Panc1 (cell line): ENCODE results near the gene RBM10. TPM values are rescaled to one million over a fixed set of nuclear protein-coding genes. Genes with fewer than 3 reads are reported as not detected.

Experiments used
- ATAC-seq: fragments of 200-7000 bp; cut with Tn5 transposase; 2 replicates; pipeline ENCODE4 v1.9.1; 2020; ENCODE audit warnings: mild to moderate bottlenecking, moderate library complexity
- BruUV-seq: library from RNA; stranded (reverse); fragments of 400-500 nt; replicated peaks from 2 replicates; lab custom pipeline; 2021; lab: Mats Ljungman, UMichigan
- CTCF ChIA-PET: fragments of 300-600 bp; sonication (Branson Sonifier 250); formaldehyde crosslinking; loops from one replicate; lab custom pipeline; 2022; ENCODE audit warnings: antibody characterized with exemption; lab: Charles Lee
- POLR2A ChIA-PET: fragments of 300-600 bp; sonication (Branson Sonifier 250); formaldehyde crosslinking; loops from one replicate; lab custom pipeline; 2022; ENCODE audit warnings: antibody characterized with exemption; lab: Charles Lee
- DNase-seq: peaks from one replicate; pipeline ENCODE4 v3.0.0-alpha.2; 2010; ENCODE audit warnings: low read depth, low spot score
- H3K27ac ChIP-seq: 2 replicates; pipeline ENCODE4 v1.5.1; 2011; ENCODE audit warnings: mild to moderate bottlenecking, low read length, inconsistent platforms
- H3K27me3 ChIP-seq: fragments of 200-500 bp; sonication (Bioruptor generic); 2 replicates; pipeline ENCODE4 v1.6.0; 2014; ENCODE audit warnings: low read length, inconsistent platforms; ENCODE audit not compliant: control insufficient read depth, insufficient read depth
- H3K36me3 ChIP-seq: fragments of 200-500 bp; sonication (Bioruptor generic); 2 replicates; pipeline ENCODE4 v1.5.1; 2014; ENCODE audit warnings: inconsistent platforms, mild to moderate bottlenecking, low read length, moderate library complexity; ENCODE audit not compliant: control insufficient read depth, insufficient read depth
- H3K4me1 ChIP-seq: 2 replicates; pipeline ENCODE4 v1.5.1; 2011; ENCODE audit warnings: inconsistent platforms, mild to moderate bottlenecking, low read length, moderate library complexity; ENCODE audit not compliant: control insufficient read depth, insufficient read depth
- H3K4me3 ChIP-seq, 2 experiments: 2 replicates each; pipeline ENCODE4 v1.5.1; 2011 to 2012; ENCODE audit warnings: low read depth in 2 of 2, low read length in 2 of 2, mild to moderate bottlenecking in 2 of 2, inconsistent platforms in 1 of 2, moderate library complexity in 1 of 2
- H3K9me3 ChIP-seq: fragments of 200-500 bp; sonication (Bioruptor generic); 2 replicates; pipeline ENCODE4 v1.5.1; 2014; ENCODE audit warnings: low read depth, mild to moderate bottlenecking, inconsistent platforms, low read length, moderate library complexity; ENCODE audit not compliant: control insufficient read depth, insufficient read depth
- POLR2AphosphoS5 ChIP-seq: IDR thresholded peaks from 2 replicates; pipeline ENCODE4 v1.6.1; 2012; ENCODE audit warnings: mild to moderate bottlenecking, low read depth, low read length, moderate library complexity
- SIN3A ChIP-seq: IDR thresholded peaks from 2 replicates; pipeline ENCODE4 v1.6.1; 2012; ENCODE audit warnings: low read depth, mild to moderate bottlenecking, low read length, moderate library complexity, borderline replicate concordance; ENCODE audit not compliant: insufficient read depth
- TCF7L2 ChIP-seq: IDR thresholded peaks from 2 replicates; pipeline ENCODE4 v1.6.1; 2011; ENCODE audit warnings: mild to moderate bottlenecking, low read depth, low read length, inconsistent platforms
- in situ Hi-C: cut with HindIII; loops from 2 replicates; pipeline ENCODE4 v1.10.0; 2016; ENCODE audit warnings: low sequenced_read_pairs, low pct_unique_long_range_greater_than_20kb
- intact Hi-C: fragments of 100-400 bp; cut with micrococcal nuclease; formaldehyde crosslinking; loops from one replicate; pipeline ENCODE4 v1.10.0; 2022; ENCODE audit not compliant: unreplicated experiment
- total RNA-seq: library from RNA; stranded (reverse); gene quantifications from one replicate; pipeline ENCODE4 v1.2.1, GENCODE V29; 2021; ENCODE audit not compliant: unreplicated experiment
- TF ChIP-seq, protein P1 (sequence below), 2 experiments: IDR thresholded peaks; 2 replicates each; pipeline ENCODE4 v1.6.1; 2011 to 2012; ENCODE audit warnings: low read depth in 2 of 2, control low read depth in 1 of 2, low read length in 1 of 2, mild to moderate bottlenecking in 1 of 2, moderate library complexity in 1 of 2; ENCODE audit not compliant: insufficient read depth in 1 of 2
- TF ChIP-seq, protein P2 (sequence below): fragments of 450-650 bp; IDR thresholded peaks from 2 replicates; pipeline ENCODE4 v1.5.1; 2017; ENCODE audit warnings: mild to moderate bottlenecking

Gene RBM10
- total RNA-seq, 1 experiment from 2014 or later = 47.1 TPM

DNA sequence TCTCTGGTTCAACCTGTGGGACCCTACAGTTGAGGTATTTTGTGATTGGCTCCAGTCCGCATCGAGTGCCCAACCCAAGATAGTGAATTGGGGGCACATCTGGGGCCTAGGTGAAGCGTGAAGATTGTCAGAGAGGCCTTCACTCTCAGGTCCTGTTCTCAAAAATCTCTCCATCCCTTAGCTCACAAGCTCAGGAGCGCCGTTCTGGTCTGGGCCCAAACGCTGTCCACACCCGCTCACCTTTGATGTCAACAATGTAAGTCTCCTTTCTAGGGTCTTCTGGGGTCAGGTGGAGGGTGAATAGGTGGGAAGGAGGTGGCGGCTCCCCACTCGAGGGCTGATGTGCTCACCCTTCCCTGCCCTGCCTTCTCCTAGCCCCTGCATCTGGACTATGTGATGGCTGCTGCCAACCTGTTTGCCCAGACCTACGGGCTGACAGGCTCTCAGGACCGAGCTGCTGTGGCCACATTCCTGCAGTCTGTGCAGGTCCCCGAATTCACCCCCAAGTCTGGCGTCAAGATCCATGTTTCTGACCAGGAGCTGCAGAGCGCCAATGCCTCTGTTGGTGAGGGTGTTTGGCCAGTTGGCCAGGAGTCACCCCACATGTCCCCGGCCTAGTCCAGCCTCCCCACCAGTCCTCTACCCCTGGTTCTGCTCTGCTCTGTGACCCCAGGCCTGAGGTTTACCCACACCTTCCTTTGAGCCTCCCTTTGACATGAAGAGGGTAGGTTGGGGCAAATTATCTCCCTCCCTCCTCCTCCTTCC lies 65.8 kb downstream of the RBM10 start:
- no peak for ATAC-seq
- intact Hi-C loops (no loop called here), in situ Hi-C loops (no loop called here)
- H3K36me3 ChIP-seq = peaks cover 19% of the 10 kb centered on the region
- CTCF ChIA-PET = no interaction called here
- no peaks in the 10 kb centered on the region for H3K27me3 ChIP-seq
- DNase-seq = no peak
- H3K9me3 ChIP-seq = no peaks in the 10 kb centered on the region
- BruUV-seq = no TSS peak
- TF ChIP-seq SIN3A = no peak
- TF ChIP-seq, protein P1, sequence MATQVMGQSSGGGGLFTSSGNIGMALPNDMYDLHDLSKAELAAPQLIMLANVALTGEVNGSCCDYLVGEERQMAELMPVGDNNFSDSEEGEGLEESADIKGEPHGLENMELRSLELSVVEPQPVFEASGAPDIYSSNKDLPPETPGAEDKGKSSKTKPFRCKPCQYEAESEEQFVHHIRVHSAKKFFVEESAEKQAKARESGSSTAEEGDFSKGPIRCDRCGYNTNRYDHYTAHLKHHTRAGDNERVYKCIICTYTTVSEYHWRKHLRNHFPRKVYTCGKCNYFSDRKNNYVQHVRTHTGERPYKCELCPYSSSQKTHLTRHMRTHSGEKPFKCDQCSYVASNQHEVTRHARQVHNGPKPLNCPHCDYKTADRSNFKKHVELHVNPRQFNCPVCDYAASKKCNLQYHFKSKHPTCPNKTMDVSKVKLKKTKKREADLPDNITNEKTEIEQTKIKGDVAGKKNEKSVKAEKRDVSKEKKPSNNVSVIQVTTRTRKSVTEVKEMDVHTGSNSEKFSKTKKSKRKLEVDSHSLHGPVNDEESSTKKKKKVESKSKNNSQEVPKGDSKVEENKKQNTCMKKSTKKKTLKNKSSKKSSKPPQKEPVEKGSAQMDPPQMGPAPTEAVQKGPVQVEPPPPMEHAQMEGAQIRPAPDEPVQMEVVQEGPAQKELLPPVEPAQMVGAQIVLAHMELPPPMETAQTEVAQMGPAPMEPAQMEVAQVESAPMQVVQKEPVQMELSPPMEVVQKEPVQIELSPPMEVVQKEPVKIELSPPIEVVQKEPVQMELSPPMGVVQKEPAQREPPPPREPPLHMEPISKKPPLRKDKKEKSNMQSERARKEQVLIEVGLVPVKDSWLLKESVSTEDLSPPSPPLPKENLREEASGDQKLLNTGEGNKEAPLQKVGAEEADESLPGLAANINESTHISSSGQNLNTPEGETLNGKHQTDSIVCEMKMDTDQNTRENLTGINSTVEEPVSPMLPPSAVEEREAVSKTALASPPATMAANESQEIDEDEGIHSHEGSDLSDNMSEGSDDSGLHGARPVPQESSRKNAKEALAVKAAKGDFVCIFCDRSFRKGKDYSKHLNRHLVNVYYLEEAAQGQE (IDR thresholded peaks at IDR 0.05; ENCODE audit: insufficient read depth in 1 of 2, low read depth in 2 of 2, low read length in 1 of 2) = no peak
- TF ChIP-seq POLR2AphosphoS5 = no peak
- TF ChIP-seq, protein P2, sequence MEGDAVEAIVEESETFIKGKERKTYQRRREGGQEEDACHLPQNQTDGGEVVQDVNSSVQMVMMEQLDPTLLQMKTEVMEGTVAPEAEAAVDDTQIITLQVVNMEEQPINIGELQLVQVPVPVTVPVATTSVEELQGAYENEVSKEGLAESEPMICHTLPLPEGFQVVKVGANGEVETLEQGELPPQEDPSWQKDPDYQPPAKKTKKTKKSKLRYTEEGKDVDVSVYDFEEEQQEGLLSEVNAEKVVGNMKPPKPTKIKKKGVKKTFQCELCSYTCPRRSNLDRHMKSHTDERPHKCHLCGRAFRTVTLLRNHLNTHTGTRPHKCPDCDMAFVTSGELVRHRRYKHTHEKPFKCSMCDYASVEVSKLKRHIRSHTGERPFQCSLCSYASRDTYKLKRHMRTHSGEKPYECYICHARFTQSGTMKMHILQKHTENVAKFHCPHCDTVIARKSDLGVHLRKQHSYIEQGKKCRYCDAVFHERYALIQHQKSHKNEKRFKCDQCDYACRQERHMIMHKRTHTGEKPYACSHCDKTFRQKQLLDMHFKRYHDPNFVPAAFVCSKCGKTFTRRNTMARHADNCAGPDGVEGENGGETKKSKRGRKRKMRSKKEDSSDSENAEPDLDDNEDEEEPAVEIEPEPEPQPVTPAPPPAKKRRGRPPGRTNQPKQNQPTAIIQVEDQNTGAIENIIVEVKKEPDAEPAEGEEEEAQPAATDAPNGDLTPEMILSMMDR = no peak
- TF ChIP-seq TCF7L2 = no peak
- H3K4me3 ChIP-seq = no peak overlapping the region
- POLR2A ChIA-PET = no interaction called here
- H3K27ac ChIP-seq = no peak overlapping the region
- no peaks in the 10 kb centered on the region; the same call in 1 of the 2 replicates for H3K4me1 ChIP-seq

DNA sequence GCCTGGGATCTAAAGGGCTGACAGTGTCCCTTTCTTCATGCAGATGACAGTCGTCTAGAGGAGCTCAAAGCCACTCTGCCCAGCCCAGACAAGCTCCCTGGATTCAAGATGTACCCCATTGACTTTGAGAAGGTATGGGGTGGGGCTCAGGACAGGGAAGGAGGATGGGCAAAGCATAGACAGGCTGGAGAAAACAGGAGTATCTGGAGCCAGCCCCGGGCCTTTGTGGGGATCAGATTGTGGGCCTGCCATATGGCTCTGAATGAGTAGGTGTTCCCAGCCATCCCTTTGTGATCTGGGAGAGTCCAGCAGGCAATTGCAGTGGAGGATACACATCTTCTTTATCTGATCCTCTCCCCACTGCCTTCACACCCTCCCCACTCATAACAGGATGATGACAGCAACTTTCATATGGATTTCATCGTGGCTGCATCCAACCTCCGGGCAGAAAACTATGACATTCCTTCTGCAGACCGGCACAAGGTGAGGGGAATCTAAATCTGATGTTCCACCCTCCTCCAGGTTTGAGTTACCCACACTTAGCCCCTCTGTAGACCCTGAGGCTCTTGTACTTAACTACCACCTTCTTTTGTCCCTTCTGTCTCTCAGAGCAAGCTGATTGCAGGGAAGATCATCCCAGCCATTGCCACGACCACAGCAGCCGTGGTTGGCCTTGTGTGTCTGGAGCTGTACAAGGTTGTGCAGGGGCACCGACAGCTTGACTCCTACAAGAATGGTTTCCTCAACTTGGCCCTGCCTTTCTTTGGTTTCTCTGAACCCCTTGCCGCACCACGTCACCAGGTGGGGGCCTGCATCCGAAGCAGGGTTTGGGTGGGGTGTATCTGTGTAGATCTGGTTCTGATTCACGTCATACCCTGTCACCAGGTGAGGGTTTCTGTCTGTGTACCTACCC lies 67.6 kb downstream of the RBM10 start:
- ATAC-seq = no peak
- Histone ChIP-seq H3K36me3 (peaks cover 10% of the 10 kb centered on the region), H3K4me3 (no peak overlapping the region), H3K27ac (no peak overlapping the region), H3K4me1 (peaks cover 15% of the 10 kb centered on the region), H3K27me3 (no peaks in the 10 kb centered on the region), H3K9me3 (no peaks in the 10 kb centered on the region)
- BruUV-seq = no TSS peak
- TF ChIP-seq, protein P1 (IDR thresholded peaks at IDR 0.05; ENCODE audit: insufficient read depth in 1 of 2, low read depth in 2 of 2, low read length in 1 of 2) = no peak
- TF ChIP-seq, protein P2 = no peak
- TF ChIP-seq TCF7L2 (no peak), SIN3A (no peak), POLR2AphosphoS5 (no peak)
- no peak for DNase-seq
- intact Hi-C loops = no loop called here
- in situ Hi-C loops = no loop called here
- ChIA-PET POLR2A (no interaction called here), CTCF (no interaction called here)
